GM21529 (cell line): ENCODE measurements around the gene IGLL1.
"Not testable (repeated sequence)": the region's sequence is repeated elsewhere in the genome, so short reads cannot be mapped to it uniquely, and the experiment has no call there.

Source experiments
- ATAC-seq: cut with Tn5 transposase; IDR thresholded peaks from one replicate; pipeline ENCODE4 v1.9.1; 2021; ENCODE audit not compliant: unreplicated experiment

Gene IGLL1

GRCh38 chr22:23579870-23580575 lies at the start of gene IGLL1:
Gene IGLL1, minus strand, starts transcription at chr22:23580290. Its CDS starts 100 bp downstream, at chr22:23580190.
- ATAC-seq = no peak

GRCh38 chr22:23628056-23628743 lies 48.1 kb upstream of the IGLL1 start:
- ATAC-seq = not testable (repeated sequence)

- not testable (repeated sequence) for ATAC-seq
These were observed 47.4 kb upstream of the IGLL1 start for GRCh38 chr22:23627401-23628055.

GRCh38 chr22:23626286-23626975 lies 46.3 kb upstream of the IGLL1 start:
- no peak for ATAC-seq

GRCh38 chr22:23622634-23623033 lies 42.5 kb upstream of the IGLL1 start:
- ATAC-seq = no peak

- not testable (repeated sequence) for ATAC-seq
These were observed 41.8 kb upstream of the IGLL1 start for GRCh38 chr22:23621916-23622315.

- no peak for ATAC-seq
These were observed 41.1 kb upstream of the IGLL1 start for GRCh38 chr22:23621082-23621780.

- no peak for ATAC-seq
These were observed 33.3 kb upstream of the IGLL1 start for GRCh38 chr22:23613193-23613972.

GRCh38 chr22:23609983-23610781 lies 30.1 kb upstream of the IGLL1 start:
- ATAC-seq = no peak

- no peak for ATAC-seq
These were observed 28.5 kb upstream of the IGLL1 start for GRCh38 chr22:23608583-23608982.

GRCh38 chr22:23606204-23607131 lies 26.4 kb upstream of the IGLL1 start:
- no peak for ATAC-seq

- no peak for ATAC-seq
These were observed 25.0 kb upstream of the IGLL1 start for GRCh38 chr22:23604939-23605712.

GRCh38 chr22:23603266-23603665 lies 23.2 kb upstream of the IGLL1 start:
- ATAC-seq = no peak

GRCh38 chr22:23598805-23599518 lies 18.9 kb upstream of the IGLL1 start:
- ATAC-seq = no peak

- ATAC-seq = not testable (repeated sequence)
These were observed 17.6 kb upstream of the IGLL1 start for GRCh38 chr22:23597576-23598268.

- ATAC-seq = not testable (repeated sequence)
These were observed 15.8 kb upstream of the IGLL1 start for GRCh38 chr22:23595904-23596303.
